ENCODE data around the gene IMP3. TPM values are rescaled to one million over a fixed set of nuclear protein-coding genes. Genes with fewer than 3 reads are reported as not detected.

The IMP3 gene
- total and polyA plus RNA-seq, 2 donors (not counting 3 experiments of a cell fraction or from before 2014, with no cell fraction given) = 41.3 to 64.0 TPM

DNA sequence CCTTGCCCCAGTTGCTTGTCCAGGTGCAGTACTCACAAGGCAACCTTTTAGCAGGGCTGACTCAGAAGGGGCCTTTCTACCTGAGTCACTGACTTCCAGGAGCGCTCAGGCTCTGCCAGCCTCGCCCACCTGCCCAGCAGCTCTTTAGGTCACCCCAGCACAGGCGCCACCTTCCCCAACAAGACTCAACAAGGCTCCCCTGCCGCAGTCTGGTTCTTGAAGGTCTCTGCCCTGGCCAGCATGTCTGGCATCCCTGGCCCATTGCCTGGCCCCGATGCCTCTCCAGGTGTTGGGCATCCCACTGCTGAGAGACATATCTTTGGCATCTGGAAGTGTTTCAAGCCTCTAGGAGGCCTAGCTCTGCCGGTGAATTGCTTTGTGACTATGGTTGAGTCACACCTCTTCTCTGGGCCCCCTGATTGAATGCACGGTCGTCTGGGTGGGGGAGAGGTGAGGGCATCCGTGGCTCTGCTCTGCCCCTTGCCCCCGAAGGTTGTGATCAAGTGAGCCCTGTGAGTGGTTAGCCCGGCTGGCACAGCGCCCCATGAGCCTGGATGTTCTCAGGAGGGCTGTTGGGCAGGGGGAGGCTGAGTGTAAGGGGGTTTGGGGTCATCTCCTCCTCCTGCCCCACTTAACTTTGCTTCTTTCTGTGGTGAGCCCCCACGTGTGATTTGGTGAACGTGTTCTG is 29.3 kb upstream of the IMP3 start:
- Histone ChIP-seq H3K27me3 (ENCODE audit: control insufficient read depth in 2 of 2, insufficient read depth in 2 of 2, low read length in 2 of 2) (no peaks in the 10 kb centered on the region), H3K9me3 (replicated peaks; ENCODE audit: control insufficient read depth, insufficient read depth, low read length) (no peaks in the 10 kb centered on the region), H3K9ac (replicated peaks; ENCODE audit: extremely low read depth, insufficient read depth, low read length) (no peak overlapping the region), H3K4me2 (ENCODE audit: insufficient read depth, low read length) (no peak overlapping the region), H3K27ac (ENCODE audit: insufficient read depth, low read depth, low read length) (no peak overlapping the region), H3K4me1 (ENCODE audit: control insufficient read depth, extremely low read depth, insufficient read depth, low read length) (peaks cover 10% of the 10 kb centered on the region), H4K20me1 (replicated peaks; ENCODE audit: control insufficient read depth, extremely low read depth, insufficient read depth, low read length) (no peaks in the 10 kb centered on the region), H3K9me1 (replicated peaks; ENCODE audit: control insufficient read depth, extremely low read depth, insufficient read depth, low read length) (no peaks in the 10 kb centered on the region), H2AFZ (ENCODE audit: low read depth, low read length) (no peak overlapping the region), H3K79me2 (ENCODE audit: control insufficient read depth, insufficient read depth, low read length) (no peaks in the 10 kb centered on the region), H3K36me3 (ENCODE audit: control insufficient read depth in 2 of 2, extremely low read depth in 1 of 2, insufficient read depth in 2 of 2, low read length in 2 of 2) (no peaks in the 10 kb centered on the region), H3K4me3 (replicated peaks in 1 of 3; ENCODE audit: insufficient read depth in 1 of 3, low read depth in 1 of 3, low read length in 3 of 3) (no peak overlapping the region)
- TF ChIP-seq MYC (IDR thresholded peaks at IDR 0.05; ENCODE audit: low read depth, low read length) = no peak
- TF ChIP-seq POLR2A (IDR thresholded peaks at IDR 0.05; ENCODE audit: low read depth, low read length) = no peak
- TF ChIP-seq, protein P1, sequence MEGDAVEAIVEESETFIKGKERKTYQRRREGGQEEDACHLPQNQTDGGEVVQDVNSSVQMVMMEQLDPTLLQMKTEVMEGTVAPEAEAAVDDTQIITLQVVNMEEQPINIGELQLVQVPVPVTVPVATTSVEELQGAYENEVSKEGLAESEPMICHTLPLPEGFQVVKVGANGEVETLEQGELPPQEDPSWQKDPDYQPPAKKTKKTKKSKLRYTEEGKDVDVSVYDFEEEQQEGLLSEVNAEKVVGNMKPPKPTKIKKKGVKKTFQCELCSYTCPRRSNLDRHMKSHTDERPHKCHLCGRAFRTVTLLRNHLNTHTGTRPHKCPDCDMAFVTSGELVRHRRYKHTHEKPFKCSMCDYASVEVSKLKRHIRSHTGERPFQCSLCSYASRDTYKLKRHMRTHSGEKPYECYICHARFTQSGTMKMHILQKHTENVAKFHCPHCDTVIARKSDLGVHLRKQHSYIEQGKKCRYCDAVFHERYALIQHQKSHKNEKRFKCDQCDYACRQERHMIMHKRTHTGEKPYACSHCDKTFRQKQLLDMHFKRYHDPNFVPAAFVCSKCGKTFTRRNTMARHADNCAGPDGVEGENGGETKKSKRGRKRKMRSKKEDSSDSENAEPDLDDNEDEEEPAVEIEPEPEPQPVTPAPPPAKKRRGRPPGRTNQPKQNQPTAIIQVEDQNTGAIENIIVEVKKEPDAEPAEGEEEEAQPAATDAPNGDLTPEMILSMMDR (IDR thresholded peaks at IDR 0.05; ENCODE audit: extremely low read depth in 1 of 2, insufficient read depth in 1 of 2, low read depth in 1 of 2, low read length in 2 of 2) = no peak
- no peak for TF ChIP-seq JUN (IDR thresholded peaks at IDR 0.05; ENCODE audit: borderline replicate concordance, insufficient read depth, insufficient read length, low read depth)
- no peak for TF ChIP-seq FOS (IDR thresholded peaks at IDR 0.05; ENCODE audit: borderline replicate concordance, insufficient read depth, low read length)
- TF ChIP-seq, protein P2, sequence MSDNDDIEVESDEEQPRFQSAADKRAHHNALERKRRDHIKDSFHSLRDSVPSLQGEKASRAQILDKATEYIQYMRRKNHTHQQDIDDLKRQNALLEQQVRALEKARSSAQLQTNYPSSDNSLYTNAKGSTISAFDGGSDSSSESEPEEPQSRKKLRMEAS (IDR thresholded peaks at IDR 0.05; ENCODE audit: insufficient read depth, insufficient read length) = no peak
- TF ChIP-seq EZH2 (IDR thresholded peaks at IDR 0.05; ENCODE audit: borderline replicate concordance, low read depth, low read length, severe bottlenecking) = no peak
- no peak for TF ChIP-seq GATA2 (IDR thresholded peaks at IDR 0.05; ENCODE audit: insufficient read depth, insufficient read length, low read depth, low read length)
- TF ChIP-seq POLR2AphosphoS5 (IDR thresholded peaks at IDR 0.05; ENCODE audit: insufficient read depth, low read depth, low read length) = no peak
- no peak for DNase-seq (ENCODE audit: low read depth, low spot score)
- CTCF ChIA-PET = interaction anchor here (0.6 to 2.7 kb wide), 2 partner anchors 10 to 28 kb away, joined by 3 to 9 read pairs; no protein-coding TSS in a partner anchor
- intact Hi-C loops (cut with micrococcal nuclease) (no loop called here), dilution Hi-C loops (cut with MboI; ENCODE audit: extremely low pct_ligation_motif_present, low sequenced_read_pairs) (no loop called here)
- POLR2A ChIA-PET = interaction anchor here (0.7 kb wide), 1 partner anchor 122 kb away, joined by 3 read pairs; no protein-coding TSS in a partner anchor
- FAIRE-seq = no peak
- no TSS peak for BruUV-seq (replicated peaks)

Data from endothelial cell of umbilical vein (primary cell).